ENCODE results near the gene LIFR. TPM values are rescaled to one million over a fixed set of nuclear protein-coding genes. Genes with fewer than 3 reads are reported as not detected.

The LIFR gene
- total RNA-seq, result 25.8 and 36.9 TPM in 2 replicates

GRCh38 chr5:38556599-38557307 is at the start of gene LIFR:
LIFR (minus strand) TSS chr5:38556646; CDS start chr5:38530647, 25,999 bp downstream.

Data from endothelial cell of coronary artery (primary cell).